ENCODE results near the gene KAT6B.

DNA sequence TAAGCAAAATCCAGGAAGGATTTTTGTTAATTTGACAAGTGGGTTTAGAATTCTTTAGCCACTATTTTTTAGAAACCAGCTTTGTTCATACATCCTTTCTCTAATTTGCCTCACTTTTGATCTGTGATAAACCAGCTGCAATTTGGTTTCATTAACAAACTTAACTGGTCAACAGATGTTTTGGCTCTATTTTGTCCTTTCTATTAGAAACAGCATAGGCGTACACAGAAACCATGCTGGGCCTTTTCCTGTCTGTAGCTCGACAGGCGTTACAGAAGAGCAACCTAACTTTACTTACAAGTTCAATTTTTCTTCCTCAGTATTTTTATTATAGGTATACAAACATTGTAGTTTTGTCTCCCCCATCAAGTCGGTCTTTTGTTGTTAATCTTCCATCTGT is 28.2 kb downstream of the KAT6B start:
- TF ChIP-seq, protein P1, sequence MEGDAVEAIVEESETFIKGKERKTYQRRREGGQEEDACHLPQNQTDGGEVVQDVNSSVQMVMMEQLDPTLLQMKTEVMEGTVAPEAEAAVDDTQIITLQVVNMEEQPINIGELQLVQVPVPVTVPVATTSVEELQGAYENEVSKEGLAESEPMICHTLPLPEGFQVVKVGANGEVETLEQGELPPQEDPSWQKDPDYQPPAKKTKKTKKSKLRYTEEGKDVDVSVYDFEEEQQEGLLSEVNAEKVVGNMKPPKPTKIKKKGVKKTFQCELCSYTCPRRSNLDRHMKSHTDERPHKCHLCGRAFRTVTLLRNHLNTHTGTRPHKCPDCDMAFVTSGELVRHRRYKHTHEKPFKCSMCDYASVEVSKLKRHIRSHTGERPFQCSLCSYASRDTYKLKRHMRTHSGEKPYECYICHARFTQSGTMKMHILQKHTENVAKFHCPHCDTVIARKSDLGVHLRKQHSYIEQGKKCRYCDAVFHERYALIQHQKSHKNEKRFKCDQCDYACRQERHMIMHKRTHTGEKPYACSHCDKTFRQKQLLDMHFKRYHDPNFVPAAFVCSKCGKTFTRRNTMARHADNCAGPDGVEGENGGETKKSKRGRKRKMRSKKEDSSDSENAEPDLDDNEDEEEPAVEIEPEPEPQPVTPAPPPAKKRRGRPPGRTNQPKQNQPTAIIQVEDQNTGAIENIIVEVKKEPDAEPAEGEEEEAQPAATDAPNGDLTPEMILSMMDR (IDR thresholded peaks at IDR 0.05), result no peak
- TF ChIP-seq EZH2 (IDR thresholded peaks at IDR 0.05) (no peak), EZH2phosphoT487 (IDR thresholded peaks at IDR 0.05) (no peak)

Measured in neural progenitor cell (in vitro differentiated cells).